ENCODE results near the gene NEDD4L.
A peak's percentile ranks its signal among the peaks of the same experiment; 100 is the strongest.

NEDD4L gene

GRCh38 chr18:58041633-58042032, 2.4 kb upstream of the NEDD4L start:
- POLR2A ChIA-PET, result no interaction called here
- no peak for TF ChIP-seq CTCF (IDR thresholded peaks at IDR 0.05; ENCODE audit: insufficient read depth, low read length, missing control alignments)
- CTCF ChIA-PET, result interaction anchor here (0.8 to 3.7 kb wide), 13 partner anchors 9 to 160 kb away, joined by 3 to 43 read pairs (median 4); no protein-coding TSS in a partner anchor
- no peak overlapping the region for H3K4me3 ChIP-seq (ENCODE audit: low read depth, low read length)
- DNase-seq (ENCODE audit: low read depth, low spot score), result no peak

- H3K4me3 ChIP-seq (ENCODE audit: low read depth, low read length), result peak overlapping the region; percentile 73
- TF ChIP-seq CTCF (IDR thresholded peaks at IDR 0.05; ENCODE audit: insufficient read depth, low read length, missing control alignments), result no peak
- no peak for DNase-seq (ENCODE audit: low read depth, low spot score)
- CTCF ChIA-PET, result interaction anchor here (0.6 to 3.7 kb wide), 43 partner anchors 9 to 474 kb away, joined by 3 to 43 read pairs (median 5); no protein-coding TSS in a partner anchor
- POLR2A ChIA-PET, result no interaction called here
These were observed 1.1 kb upstream of the NEDD4L start for GRCh38 chr18:58042826-58043490.

GRCh38 chr18:58044370-58045241, 580 bp downstream of the NEDD4L start:
- CTCF ChIA-PET, result interaction anchor here (1.0 to 4.8 kb wide), 6 partner anchors 9 to 137 kb away, joined by 3 to 30 read pairs (median 4); no protein-coding TSS in a partner anchor
- H3K4me3 ChIP-seq (ENCODE audit: low read depth, low read length), result peak overlapping the region; percentile 73
- no peak for TF ChIP-seq CTCF (IDR thresholded peaks at IDR 0.05; ENCODE audit: insufficient read depth, low read length, missing control alignments)
- POLR2A ChIA-PET, result no interaction called here
- DNase-seq (ENCODE audit: low read depth, low spot score), result no peak

GRCh38 chr18:58045242-58046092, 1.4 kb downstream of the NEDD4L start:
- CTCF ChIA-PET, result interaction anchor here (1.0 to 4.8 kb wide), 10 partner anchors 8 to 163 kb away, joined by 3 to 30 read pairs (median 4); no protein-coding TSS in a partner anchor
- POLR2A ChIA-PET, result no interaction called here
- H3K4me3 ChIP-seq (ENCODE audit: low read depth, low read length), result peak overlapping the region; percentile 73
- TF ChIP-seq CTCF (IDR thresholded peaks at IDR 0.05; ENCODE audit: insufficient read depth, low read length, missing control alignments), result no peak
- DNase-seq (ENCODE audit: low read depth, low spot score), result no peak

GRCh38 chr18:58046093-58046793, 2.2 kb downstream of the NEDD4L start:
- no peak for TF ChIP-seq CTCF (IDR thresholded peaks at IDR 0.05; ENCODE audit: insufficient read depth, low read length, missing control alignments)
- DNase-seq (ENCODE audit: low read depth, low spot score), result no peak
- CTCF ChIA-PET, result interaction anchor here (1.0 to 4.8 kb wide), 7 partner anchors 11 to 184 kb away, joined by 3 to 30 read pairs (median 5); no protein-coding TSS in a partner anchor
- peak overlapping the region; percentile 73 for H3K4me3 ChIP-seq (ENCODE audit: low read depth, low read length)
- POLR2A ChIA-PET, result no interaction called here

Data from AG04449 (cell line).